HepG2 (cell line): ENCODE results near the gene GADD45B. TPM values are rescaled to one million over a fixed set of nuclear protein-coding genes. Genes with fewer than 3 reads are reported as not detected.

Experiments used
- CHD2 ChIP-seq: IDR thresholded peaks from 2 replicates; pipeline ENCODE4 v1.6.1; 2011; ENCODE audit warnings: low read depth, low read length, improper control_type of control experiment
- GLI4 ChIP-seq: sonication (generic); formaldehyde crosslinking; IDR thresholded peaks from 2 replicates; pipeline ENCODE4 v1.5.1; 2020; ENCODE audit warnings: missing genetic modification reagents, mild to moderate bottlenecking, moderate library complexity, borderline replicate concordance
- HOXA7 ChIP-seq: sonication (generic); formaldehyde crosslinking; IDR thresholded peaks from 2 replicates; pipeline ENCODE4 v1.8.1; 2022; ENCODE audit warnings: mild to moderate bottlenecking, missing genetic modification reagents, moderate library complexity
- PITX1 ChIP-seq: sonication (generic); formaldehyde crosslinking; IDR thresholded peaks from 2 replicates; pipeline ENCODE4 v1.5.1; 2020; ENCODE audit warnings: mild to moderate bottlenecking, missing genetic modification reagents
- PTBP1 ChIP-seq: fragments of 200-400 bp; formaldehyde crosslinking; IDR thresholded peaks from 2 replicates; pipeline ENCODE4 v1.6.1; 2018; ENCODE audit warnings: low read length, low read depth; ENCODE audit not compliant: poor library complexity, severe bottlenecking
- TRIM24 ChIP-seq: sonication (generic); formaldehyde crosslinking; IDR thresholded peaks from 2 replicates; pipeline ENCODE4 v1.8.0; 2022; ENCODE audit warnings: mild to moderate bottlenecking, missing genetic modification reagents
- ZMYM2 ChIP-seq: sonication (generic); formaldehyde crosslinking; IDR thresholded peaks from 2 replicates; pipeline ENCODE4 v1.8.0; 2022; ENCODE audit warnings: mild to moderate bottlenecking, missing genetic modification reagents
- ZNF12 ChIP-seq: sonication (generic); formaldehyde crosslinking; IDR thresholded peaks from 2 replicates; pipeline ENCODE4 v1.5.0; 2020; ENCODE audit warnings: missing genetic modification reagents
- ZNF350 ChIP-seq: sonication (generic); formaldehyde crosslinking; IDR thresholded peaks from 2 replicates; pipeline ENCODE4 v1.4.0; 2020; ENCODE audit warnings: mild to moderate bottlenecking, low read depth, missing genetic modification reagents, borderline replicate concordance
- ZNF616 ChIP-seq: sonication (generic); formaldehyde crosslinking; IDR thresholded peaks from 2 replicates; pipeline ENCODE4 v1.5.0; 2020; ENCODE audit warnings: low read depth, mild to moderate bottlenecking, missing genetic modification reagents
- ZNF709 ChIP-seq: sonication (generic); formaldehyde crosslinking; IDR thresholded peaks from 2 replicates; pipeline ENCODE4 v1.5.0; 2020; ENCODE audit warnings: mild to moderate bottlenecking, missing genetic modification reagents
- polyA plus RNA-seq, 8 experiments: library from polyadenylated mRNA; depleted of rRNA in 3 of 8; stranded (reverse) in 7 of 8; unstranded in 1 of 8; fragments of >200 nt; fragmentation: Illumina TruSeq in 4 of 8; extraction: Trizol in 4 of 8; gene quantifications; 2 replicates each; pipeline versions ENCODE4 v1.2.1 to v1.2.3, GENCODE V29; 2011 to 2016; ENCODE audit warnings: low read depth in 4 of 8, missing spikeins in 1 of 8, mixed read lengths in 1 of 8; ENCODE audit not compliant: insufficient read depth in 1 of 8
- total RNA-seq, 5 experiments: library from RNA; depleted of rRNA; stranded (reverse); fragments of >200 nt; fragmentation: Illumina TruSeq; extraction: Trizol; gene quantifications; 2 replicates each; pipeline ENCODE4 v1.2.3, GENCODE V29; 2016; ENCODE audit warnings: low read depth in 1 of 5
- TF ChIP-seq, protein P1 (sequence below): sonication (generic); formaldehyde crosslinking; IDR thresholded peaks from 2 replicates; pipeline ENCODE4 v1.4.0; 2020; ENCODE audit warnings: missing genetic modification reagents
- TF ChIP-seq, protein P2 (sequence below): sonication (generic); formaldehyde crosslinking; IDR thresholded peaks from one replicate; pipeline ENCODE4 v1.5.1; 2020; ENCODE audit warnings: mild to moderate bottlenecking, missing genetic modification reagents; ENCODE audit errors: not compliant biosample characterization
- TF ChIP-seq, protein P3 (sequence below): sonication (generic); formaldehyde crosslinking; IDR thresholded peaks from 2 replicates; pipeline ENCODE4 v1.4.0; 2020; ENCODE audit warnings: mild to moderate bottlenecking, missing genetic modification reagents

The GADD45B gene
- total and polyA plus RNA-seq, 2 of the 13 experiments (the other 11 are each of a cell fraction or from before 2014, with no cell fraction given) = 4.6 to 34.1 TPM

DNA sequence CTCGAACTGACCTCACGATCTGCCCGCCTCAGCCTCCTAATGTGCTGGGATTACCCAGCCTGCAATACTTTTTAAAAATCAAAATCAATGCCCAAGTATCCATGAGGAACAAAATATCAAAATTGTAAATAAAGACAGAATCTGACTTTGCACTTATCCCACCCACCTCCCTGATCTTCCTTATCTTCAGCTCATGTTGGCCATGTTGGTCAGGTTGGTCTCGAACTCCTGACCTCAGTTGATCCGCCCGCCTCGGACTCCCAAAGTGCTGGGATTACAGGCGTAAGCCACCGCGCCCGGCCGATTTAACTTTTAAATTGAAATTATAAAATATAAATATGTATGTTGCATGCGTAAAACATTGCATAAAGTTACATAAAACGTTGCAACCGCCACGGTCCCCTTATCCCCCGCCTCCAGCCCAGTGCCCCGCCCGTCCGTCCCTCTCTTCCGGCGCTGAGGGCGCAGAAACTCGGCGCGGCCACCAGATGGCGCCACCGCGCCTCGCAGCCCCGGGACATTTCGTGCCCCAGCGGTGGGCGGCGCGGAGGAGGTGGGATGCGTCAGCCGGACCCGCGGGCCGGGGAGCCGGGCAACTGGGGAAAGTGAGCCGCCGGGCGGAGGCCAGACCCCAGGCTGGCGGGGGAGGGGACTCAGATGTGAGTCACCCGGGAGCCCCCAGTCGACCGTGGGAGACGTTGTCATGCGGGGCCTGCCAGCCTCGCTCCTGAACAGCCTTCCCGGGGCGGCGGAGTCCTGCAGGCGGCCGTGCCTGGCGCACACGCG lies 1.5 kb upstream of the GADD45B start (continued):
- TF ChIP-seq HOXA7 (CRISPR knock-in tag) = no peak
- 0 out of 2 replicates have a peak, but pooled peaks have one; percentile 25 for TF ChIP-seq GLI4 (CRISPR knock-in tag)
- 0 out of 2 replicates have a peak, but pooled peaks have one; percentile 30 for TF ChIP-seq ZNF709 (CRISPR knock-in tag)
- no peak for TF ChIP-seq ZMYM2 (CRISPR knock-in tag)
- no peak for TF ChIP-seq TRIM24 (CRISPR knock-in tag)
- TF ChIP-seq, protein P1, sequence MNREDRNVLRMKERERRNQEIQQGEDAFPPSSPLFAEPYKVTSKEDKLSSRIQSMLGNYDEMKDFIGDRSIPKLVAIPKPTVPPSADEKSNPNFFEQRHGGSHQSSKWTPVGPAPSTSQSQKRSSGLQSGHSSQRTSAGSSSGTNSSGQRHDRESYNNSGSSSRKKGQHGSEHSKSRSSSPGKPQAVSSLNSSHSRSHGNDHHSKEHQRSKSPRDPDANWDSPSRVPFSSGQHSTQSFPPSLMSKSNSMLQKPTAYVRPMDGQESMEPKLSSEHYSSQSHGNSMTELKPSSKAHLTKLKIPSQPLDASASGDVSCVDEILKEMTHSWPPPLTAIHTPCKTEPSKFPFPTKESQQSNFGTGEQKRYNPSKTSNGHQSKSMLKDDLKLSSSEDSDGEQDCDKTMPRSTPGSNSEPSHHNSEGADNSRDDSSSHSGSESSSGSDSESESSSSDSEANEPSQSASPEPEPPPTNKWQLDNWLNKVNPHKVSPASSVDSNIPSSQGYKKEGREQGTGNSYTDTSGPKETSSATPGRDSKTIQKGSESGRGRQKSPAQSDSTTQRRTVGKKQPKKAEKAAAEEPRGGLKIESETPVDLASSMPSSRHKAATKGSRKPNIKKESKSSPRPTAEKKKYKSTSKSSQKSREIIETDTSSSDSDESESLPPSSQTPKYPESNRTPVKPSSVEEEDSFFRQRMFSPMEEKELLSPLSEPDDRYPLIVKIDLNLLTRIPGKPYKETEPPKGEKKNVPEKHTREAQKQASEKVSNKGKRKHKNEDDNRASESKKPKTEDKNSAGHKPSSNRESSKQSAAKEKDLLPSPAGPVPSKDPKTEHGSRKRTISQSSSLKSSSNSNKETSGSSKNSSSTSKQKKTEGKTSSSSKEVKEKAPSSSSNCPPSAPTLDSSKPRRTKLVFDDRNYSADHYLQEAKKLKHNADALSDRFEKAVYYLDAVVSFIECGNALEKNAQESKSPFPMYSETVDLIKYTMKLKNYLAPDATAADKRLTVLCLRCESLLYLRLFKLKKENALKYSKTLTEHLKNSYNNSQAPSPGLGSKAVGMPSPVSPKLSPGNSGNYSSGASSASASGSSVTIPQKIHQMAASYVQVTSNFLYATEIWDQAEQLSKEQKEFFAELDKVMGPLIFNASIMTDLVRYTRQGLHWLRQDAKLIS (CRISPR knock-in tag) = no peak
- TF ChIP-seq, protein P2, sequence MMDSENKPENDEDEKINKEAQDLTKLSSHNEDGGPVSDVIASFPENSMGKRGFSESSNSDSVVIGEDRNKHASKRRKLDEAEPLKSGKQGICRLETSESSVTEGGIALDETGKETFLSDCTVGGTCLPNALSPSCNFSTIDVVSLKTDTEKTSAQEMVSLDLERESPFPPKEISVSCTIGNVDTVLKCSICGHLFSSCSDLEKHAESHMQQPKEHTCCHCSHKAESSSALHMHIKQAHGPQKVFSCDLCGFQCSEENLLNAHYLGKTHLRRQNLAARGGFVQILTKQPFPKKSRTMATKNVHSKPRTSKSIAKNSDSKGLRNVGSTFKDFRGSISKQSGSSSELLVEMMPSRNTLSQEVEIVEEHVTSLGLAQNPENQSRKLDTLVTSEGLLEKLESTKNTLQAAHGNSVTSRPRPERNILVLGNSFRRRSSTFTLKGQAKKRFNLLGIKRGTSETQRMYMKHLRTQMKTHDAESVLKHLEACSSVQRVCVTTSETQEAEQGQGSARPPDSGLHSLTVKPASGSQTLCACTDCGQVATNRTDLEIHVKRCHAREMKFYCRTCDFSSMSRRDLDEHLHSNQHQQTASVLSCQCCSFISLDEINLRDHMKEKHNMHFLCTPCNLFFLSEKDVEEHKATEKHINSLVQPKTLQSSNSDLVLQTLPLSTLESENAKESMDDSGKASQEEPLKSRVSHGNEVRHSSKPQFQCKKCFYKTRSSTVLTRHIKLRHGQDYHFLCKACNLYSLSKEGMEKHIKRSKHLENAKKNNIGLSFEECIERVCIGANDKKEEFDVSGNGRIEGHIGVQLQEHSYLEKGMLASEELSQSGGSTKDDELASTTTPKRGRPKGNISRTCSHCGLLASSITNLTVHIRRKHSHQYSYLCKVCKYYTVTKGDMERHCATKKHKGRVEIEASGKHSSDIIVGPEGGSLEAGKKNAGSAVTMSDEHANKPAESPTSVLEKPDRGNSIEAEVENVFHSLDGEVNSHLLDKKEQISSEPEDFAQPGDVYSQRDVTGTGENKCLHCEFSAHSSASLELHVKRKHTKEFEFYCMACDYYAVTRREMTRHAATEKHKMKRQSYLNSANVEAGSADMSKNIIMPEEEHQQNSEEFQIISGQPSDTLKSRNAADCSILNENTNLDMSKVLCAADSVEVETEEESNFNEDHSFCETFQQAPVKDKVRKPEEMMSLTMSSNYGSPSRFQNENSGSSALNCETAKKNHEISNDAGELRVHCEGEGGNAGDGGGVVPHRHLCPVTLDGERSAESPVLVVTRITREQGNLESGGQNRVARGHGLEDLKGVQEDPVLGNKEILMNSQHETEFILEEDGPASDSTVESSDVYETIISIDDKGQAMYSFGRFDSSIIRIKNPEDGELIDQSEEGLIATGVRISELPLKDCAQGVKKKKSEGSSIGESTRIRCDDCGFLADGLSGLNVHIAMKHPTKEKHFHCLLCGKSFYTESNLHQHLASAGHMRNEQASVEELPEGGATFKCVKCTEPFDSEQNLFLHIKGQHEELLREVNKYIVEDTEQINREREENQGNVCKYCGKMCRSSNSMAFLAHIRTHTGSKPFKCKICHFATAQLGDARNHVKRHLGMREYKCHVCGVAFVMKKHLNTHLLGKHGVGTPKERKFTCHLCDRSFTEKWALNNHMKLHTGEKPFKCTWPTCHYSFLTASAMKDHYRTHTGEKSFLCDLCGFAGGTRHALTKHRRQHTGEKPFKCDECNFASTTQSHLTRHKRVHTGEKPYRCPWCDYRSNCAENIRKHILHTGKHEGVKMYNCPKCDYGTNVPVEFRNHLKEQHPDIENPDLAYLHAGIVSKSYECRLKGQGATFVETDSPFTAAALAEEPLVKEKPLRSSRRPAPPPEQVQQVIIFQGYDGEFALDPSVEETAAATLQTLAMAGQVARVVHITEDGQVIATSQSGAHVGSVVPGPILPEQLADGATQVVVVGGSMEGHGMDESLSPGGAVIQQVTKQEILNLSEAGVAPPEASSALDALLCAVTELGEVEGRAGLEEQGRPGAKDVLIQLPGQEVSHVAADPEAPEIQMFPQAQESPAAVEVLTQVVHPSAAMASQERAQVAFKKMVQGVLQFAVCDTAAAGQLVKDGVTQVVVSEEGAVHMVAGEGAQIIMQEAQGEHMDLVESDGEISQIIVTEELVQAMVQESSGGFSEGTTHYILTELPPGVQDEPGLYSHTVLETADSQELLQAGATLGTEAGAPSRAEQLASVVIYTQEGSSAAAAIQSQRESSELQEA = peak; percentile 35
- peak; percentile 78 for TF ChIP-seq ZNF350 (CRISPR knock-in tag)
- TF ChIP-seq CHD2 = no peak
- TF ChIP-seq, protein P3, sequence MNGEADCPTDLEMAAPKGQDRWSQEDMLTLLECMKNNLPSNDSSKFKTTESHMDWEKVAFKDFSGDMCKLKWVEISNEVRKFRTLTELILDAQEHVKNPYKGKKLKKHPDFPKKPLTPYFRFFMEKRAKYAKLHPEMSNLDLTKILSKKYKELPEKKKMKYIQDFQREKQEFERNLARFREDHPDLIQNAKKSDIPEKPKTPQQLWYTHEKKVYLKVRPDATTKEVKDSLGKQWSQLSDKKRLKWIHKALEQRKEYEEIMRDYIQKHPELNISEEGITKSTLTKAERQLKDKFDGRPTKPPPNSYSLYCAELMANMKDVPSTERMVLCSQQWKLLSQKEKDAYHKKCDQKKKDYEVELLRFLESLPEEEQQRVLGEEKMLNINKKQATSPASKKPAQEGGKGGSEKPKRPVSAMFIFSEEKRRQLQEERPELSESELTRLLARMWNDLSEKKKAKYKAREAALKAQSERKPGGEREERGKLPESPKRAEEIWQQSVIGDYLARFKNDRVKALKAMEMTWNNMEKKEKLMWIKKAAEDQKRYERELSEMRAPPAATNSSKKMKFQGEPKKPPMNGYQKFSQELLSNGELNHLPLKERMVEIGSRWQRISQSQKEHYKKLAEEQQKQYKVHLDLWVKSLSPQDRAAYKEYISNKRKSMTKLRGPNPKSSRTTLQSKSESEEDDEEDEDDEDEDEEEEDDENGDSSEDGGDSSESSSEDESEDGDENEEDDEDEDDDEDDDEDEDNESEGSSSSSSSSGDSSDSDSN (CRISPR knock-in tag) = peak; percentile 90
- no peak for TF ChIP-seq ZNF616 (CRISPR knock-in tag)
- TF ChIP-seq PITX1 (CRISPR knock-in tag) = peak; percentile 61; the same call in 1 of the 2 replicates
- no peak for TF ChIP-seq PTBP1
- TF ChIP-seq ZNF12 = no peak
